ENCODE data around the gene NEO1. TPM values are rescaled to one million over a fixed set of nuclear protein-coding genes. Genes with fewer than 3 reads are reported as not detected.

The NEO1 gene
- total RNA-seq, 4 donors from 2014 or later, result 60.2 to 127 (median 115) TPM

GRCh38 chr15:73017987-73018386, 34.3 kb upstream of the NEO1 start:
- H3K4me1 ChIP-seq, result no peaks in the 10 kb centered on the region
- TF ChIP-seq CTCF (IDR thresholded peaks at IDR 0.05) (no peak), POLR2A (IDR thresholded peaks at IDR 0.05) (no peak)
- no peaks in the 10 kb centered on the region for H3K9me3 ChIP-seq
- DNase-seq, result no peak
- no peak overlapping the region for H3K4me3 ChIP-seq
- no peaks in the 10 kb centered on the region for H3K27me3 ChIP-seq
- no peak overlapping the region for H3K27ac ChIP-seq
- no peaks in the 10 kb centered on the region for H3K36me3 ChIP-seq

GRCh38 chr15:73019154-73019553, 33.1 kb upstream of the NEO1 start:
- TF ChIP-seq CTCF (IDR thresholded peaks at IDR 0.05) (no peak), POLR2A (IDR thresholded peaks at IDR 0.05) (no peak)
- no peaks in the 10 kb centered on the region for H3K9me3 ChIP-seq
- DNase-seq, result no peak
- no peaks in the 10 kb centered on the region for H3K4me1 ChIP-seq
- H3K36me3 ChIP-seq, result no peaks in the 10 kb centered on the region
- H3K27ac ChIP-seq, result no peak overlapping the region
- no peaks in the 10 kb centered on the region for H3K27me3 ChIP-seq
- H3K4me3 ChIP-seq, result no peak overlapping the region

- Histone ChIP-seq H3K27ac (no peak overlapping the region), H3K9me3 (no peaks in the 10 kb centered on the region), H3K27me3 (no peaks in the 10 kb centered on the region), H3K36me3 (no peaks in the 10 kb centered on the region), H3K4me1 (no peaks in the 10 kb centered on the region), H3K4me3 (no peak overlapping the region)
- DNase-seq, result no peak
- TF ChIP-seq POLR2A (IDR thresholded peaks at IDR 0.05) (no peak), CTCF (IDR thresholded peaks at IDR 0.05) (no peak)
These were observed 32.6 kb upstream of the NEO1 start for GRCh38 chr15:73019601-73020146.

- TF ChIP-seq POLR2A (IDR thresholded peaks at IDR 0.05), result no peak
- TF ChIP-seq CTCF (IDR thresholded peaks at IDR 0.05), result no peak
- Histone ChIP-seq H3K4me3 (no peak overlapping the region), H3K27me3 (no peaks in the 10 kb centered on the region), H3K36me3 (no peaks in the 10 kb centered on the region), H3K27ac (no peak overlapping the region), H3K9me3 (no peaks in the 10 kb centered on the region), H3K4me1 (no peaks in the 10 kb centered on the region)
- DNase-seq, result no peak
These were observed 31.1 kb upstream of the NEO1 start for GRCh38 chr15:73021139-73021621.

GRCh38 chr15:73022161-73022560, 30.1 kb upstream of the NEO1 start:
- Histone ChIP-seq H3K27me3 (no peaks in the 10 kb centered on the region), H3K4me1 (no peaks in the 10 kb centered on the region), H3K9me3 (no peaks in the 10 kb centered on the region), H3K27ac (no peak overlapping the region), H3K36me3 (no peaks in the 10 kb centered on the region), H3K4me3 (no peak overlapping the region)
- TF ChIP-seq CTCF (IDR thresholded peaks at IDR 0.05), result no peak
- TF ChIP-seq POLR2A (IDR thresholded peaks at IDR 0.05), result no peak
- DNase-seq, result no peak

GRCh38 chr15:73023071-73023470, 29.2 kb upstream of the NEO1 start:
- DNase-seq, result no peak
- TF ChIP-seq CTCF (IDR thresholded peaks at IDR 0.05) (no peak), POLR2A (IDR thresholded peaks at IDR 0.05) (no peak)
- H3K27me3 ChIP-seq, result no peaks in the 10 kb centered on the region
- no peak overlapping the region for H3K4me3 ChIP-seq
- no peaks in the 10 kb centered on the region for H3K9me3 ChIP-seq
- no peaks in the 10 kb centered on the region for H3K36me3 ChIP-seq
- no peaks in the 10 kb centered on the region for H3K4me1 ChIP-seq
- H3K27ac ChIP-seq, result no peak overlapping the region
